Natural killer cell (primary cell): ENCODE measurements around the gene SOWAHA. TPM values are rescaled to one million over a fixed set of nuclear protein-coding genes. Genes with fewer than 3 reads are reported as not detected.
A peak's percentile ranks its signal among the peaks of the same experiment; 100 is the strongest.

Source experiments
- ATAC-seq, 3 donors: fragments of 150-1000 bp in 2 of 3; fragments of 200-7000 bp in 1 of 3; cut with Tn5 transposase; 1 replicate in 1 of 3; 2 replicates in 2 of 3; pipeline ENCODE4 v1.10.0; 2021; ENCODE audit warnings: mild to moderate bottlenecking in 2 of 3, moderate library complexity in 2 of 3
- DNase-seq, 2 donors: peaks; one replicate each; pipeline versions ENCODE4 v3.0.0 to v3.0.0-alpha.2; 2013 to 2021; ENCODE audit warnings: mixed read lengths in 1 of 2
- H3K27ac ChIP-seq: one replicate; pipeline ENCODE4 v1.5.1; 2013; ENCODE audit warnings: mild to moderate bottlenecking, low read length
- H3K27me3 ChIP-seq: one replicate; pipeline ENCODE4 v1.6.1; 2013; ENCODE audit warnings: low read length; ENCODE audit not compliant: control insufficient read depth, insufficient read depth
- H3K36me3 ChIP-seq: one replicate; pipeline ENCODE4 v1.6.1; 2013; ENCODE audit warnings: low read length; ENCODE audit not compliant: control insufficient read depth, insufficient read depth
- H3K4me1 ChIP-seq: one replicate; pipeline ENCODE4 v1.6.1; 2013; ENCODE audit warnings: low read length; ENCODE audit not compliant: control insufficient read depth, insufficient read depth
- H3K4me3 ChIP-seq: one replicate; pipeline ENCODE4 v1.5.1; 2013; ENCODE audit warnings: low read length
- H3K9me3 ChIP-seq: one replicate; pipeline ENCODE4 v1.6.1; 2013; ENCODE audit warnings: low read length; ENCODE audit not compliant: control insufficient read depth, insufficient read depth
- H3K27ac Mint-ChIP-seq, 2 donors: one replicate each; pipeline ENCODE4 v1.8.0; 2022; ENCODE audit warnings: mild to moderate bottlenecking in 2 of 2, mixed read lengths in 2 of 2, moderate library complexity in 1 of 2
- H3K27me3 Mint-ChIP-seq, 2 donors: one replicate each; pipeline ENCODE4 v1.8.0; 2022; ENCODE audit warnings: low read depth in 2 of 2, mixed read lengths in 2 of 2
- H3K36me3 Mint-ChIP-seq: one replicate; pipeline ENCODE4 v1.8.0; 2022; ENCODE audit warnings: mixed read lengths
- H3K4me1 Mint-ChIP-seq, 2 donors: one replicate each; pipeline ENCODE4 v1.8.0; 2022; ENCODE audit warnings: mixed read lengths in 2 of 2
- H3K4me3 Mint-ChIP-seq: one replicate; pipeline ENCODE4 v1.8.0; 2022; ENCODE audit warnings: mild to moderate bottlenecking, moderate library complexity, mixed read lengths
- H3K9me3 Mint-ChIP-seq, 2 donors: one replicate each; pipeline ENCODE4 v1.8.0; 2022; ENCODE audit warnings: mixed read lengths in 2 of 2
- WGBS: methylation state at CpG from one replicate; pipeline ENCODE4 v1.1.7; 2013; ENCODE audit warnings: missing lambda C conversion rate; ENCODE audit not compliant: insufficient coverage; 5-methylcytosine and 5-hydroxymethylcytosine counted together
- intact Hi-C: fragments of 100-400 bp; cut with micrococcal nuclease; formaldehyde crosslinking; loops from one replicate; pipeline ENCODE4 v1.14.2; 2022
- total RNA-seq, 4 donors: library from RNA; stranded (reverse); fragments of 120-200 nt in 1 of 4; gene quantifications; one replicate each; pipeline versions ENCODE4 v1.2.3 to v1.2.4, GENCODE V29; 2013 to 2022
- TF ChIP-seq, protein P1 (sequence below): fragments of 200-600 bp; IDR thresholded peaks from one replicate; pipeline ENCODE4 v1.8.0; 2022; ENCODE audit warnings: antibody characterized with exemption

The SOWAHA gene
- total RNA-seq, 3 donors from 2014 or later (not counting 1 experiment from before 2014, with no cell fraction given), result not detected

DNA sequence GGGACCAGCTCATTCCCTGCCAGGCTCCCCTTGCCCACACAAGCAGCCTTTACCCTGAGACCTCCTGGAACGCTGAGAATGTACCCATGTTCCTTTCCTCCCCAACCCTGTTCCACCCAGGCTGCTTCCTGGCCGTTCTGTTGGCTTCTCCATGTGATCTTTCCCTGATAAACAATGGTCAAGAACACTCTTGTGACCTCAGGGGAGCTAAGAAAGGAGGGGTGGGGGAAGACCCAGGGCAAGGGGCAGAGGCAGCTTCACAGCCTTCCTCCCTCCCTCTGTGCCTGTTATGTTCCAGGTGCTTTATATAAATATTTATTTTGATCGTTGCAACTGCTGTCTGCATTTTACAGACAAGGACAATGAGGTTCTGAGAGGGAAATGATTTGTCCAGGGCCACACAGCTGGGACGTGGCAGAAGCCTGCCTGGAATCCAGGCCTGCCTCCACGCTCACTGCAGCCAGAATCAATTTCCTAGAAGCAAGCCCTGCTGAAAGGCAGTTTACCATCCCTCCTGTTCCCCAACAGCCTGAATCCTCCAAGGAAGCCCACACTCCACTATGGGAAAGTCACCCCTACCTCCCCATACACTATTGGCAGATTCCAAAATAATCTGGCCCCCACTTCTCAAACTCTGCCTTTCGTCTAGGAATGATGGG lies 13.5 kb downstream of the SOWAHA start:
- TF ChIP-seq, protein P1, sequence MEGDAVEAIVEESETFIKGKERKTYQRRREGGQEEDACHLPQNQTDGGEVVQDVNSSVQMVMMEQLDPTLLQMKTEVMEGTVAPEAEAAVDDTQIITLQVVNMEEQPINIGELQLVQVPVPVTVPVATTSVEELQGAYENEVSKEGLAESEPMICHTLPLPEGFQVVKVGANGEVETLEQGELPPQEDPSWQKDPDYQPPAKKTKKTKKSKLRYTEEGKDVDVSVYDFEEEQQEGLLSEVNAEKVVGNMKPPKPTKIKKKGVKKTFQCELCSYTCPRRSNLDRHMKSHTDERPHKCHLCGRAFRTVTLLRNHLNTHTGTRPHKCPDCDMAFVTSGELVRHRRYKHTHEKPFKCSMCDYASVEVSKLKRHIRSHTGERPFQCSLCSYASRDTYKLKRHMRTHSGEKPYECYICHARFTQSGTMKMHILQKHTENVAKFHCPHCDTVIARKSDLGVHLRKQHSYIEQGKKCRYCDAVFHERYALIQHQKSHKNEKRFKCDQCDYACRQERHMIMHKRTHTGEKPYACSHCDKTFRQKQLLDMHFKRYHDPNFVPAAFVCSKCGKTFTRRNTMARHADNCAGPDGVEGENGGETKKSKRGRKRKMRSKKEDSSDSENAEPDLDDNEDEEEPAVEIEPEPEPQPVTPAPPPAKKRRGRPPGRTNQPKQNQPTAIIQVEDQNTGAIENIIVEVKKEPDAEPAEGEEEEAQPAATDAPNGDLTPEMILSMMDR, result no peak

DNA sequence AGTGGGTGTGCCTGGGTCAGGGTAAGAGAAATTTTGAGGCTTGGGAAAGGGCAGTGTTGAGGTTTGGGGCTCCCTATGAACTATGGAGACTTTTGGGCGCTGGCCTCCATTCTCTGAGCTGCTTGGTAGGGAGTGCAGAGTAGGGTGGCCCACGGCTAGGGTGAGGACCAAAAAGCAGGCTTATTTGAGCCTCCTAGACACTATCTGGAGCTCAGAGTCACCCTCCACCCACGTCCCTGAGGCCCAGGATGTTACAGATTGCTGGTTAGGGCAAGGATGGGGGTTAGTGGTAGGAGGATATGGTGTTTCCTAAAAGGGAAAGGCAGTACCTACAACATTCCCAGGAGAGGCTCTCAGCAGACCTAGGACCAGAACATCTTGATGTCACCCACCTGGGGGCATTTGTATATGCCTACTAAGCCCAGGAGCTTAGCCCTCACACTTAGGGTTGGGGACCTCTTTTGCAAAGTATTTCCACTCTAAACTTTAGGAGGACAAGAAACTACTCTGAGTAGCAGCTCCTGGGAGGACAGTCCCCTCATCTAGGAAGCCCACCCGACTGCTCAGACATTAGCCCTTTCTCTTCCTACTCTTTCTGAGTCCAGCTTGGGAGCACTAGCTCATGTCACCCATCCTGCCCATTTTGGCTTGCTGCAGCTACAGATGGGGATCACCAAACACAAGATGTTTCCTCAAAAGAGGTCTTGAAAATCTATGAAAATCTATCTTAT lies 15.0 kb downstream of the SOWAHA start:
- Histone ChIP-seq H3K27me3 (peaks cover 35% of the 10 kb centered on the region), H3K4me3 (no peak overlapping the region), H3K36me3 (no peaks in the 10 kb centered on the region), H3K4me1 (peaks cover 18% of the 10 kb centered on the region), H3K9me3 (no peaks in the 10 kb centered on the region), H3K27ac (no peak overlapping the region)
- intact Hi-C loops, result no loop called here
- H3K36me3 Mint-ChIP-seq, result no peaks in the 10 kb centered on the region
- DNase-seq (peak in 1 of 2 donors; percentile 6), ATAC-seq (no peak)
- H3K4me1 Mint-ChIP-seq, result peaks cover 6 to 19% of the 10 kb centered on the region in 2 donors
- no peak overlapping the region for H3K27ac Mint-ChIP-seq
- H3K27me3 Mint-ChIP-seq, result peaks cover 36 to 58% of the 10 kb centered on the region in 2 donors
- TF ChIP-seq, protein P1, result no peak
- H3K9me3 Mint-ChIP-seq, result no peaks in the 10 kb centered on the region
- peak overlapping the region; percentile 1 for H3K4me3 Mint-ChIP-seq
- 92% methylated on average over 3 of the region's 4 CpGs for WGBS

More for the DNA sequence above, 13.5 kb downstream of the SOWAHA start:
- no peaks in the 10 kb centered on the region for H3K36me3 Mint-ChIP-seq
- H3K4me1 Mint-ChIP-seq, result peaks cover 6 to 19% of the 10 kb centered on the region in 2 donors
- 86% methylated on average over 6 of the region's 6 CpGs for WGBS
- no peak overlapping the region for H3K4me3 Mint-ChIP-seq
- DNase-seq, result no peak
- intact Hi-C loops, result no loop called here
- Histone ChIP-seq H3K36me3 (no peaks in the 10 kb centered on the region), H3K27ac (no peak overlapping the region), H3K4me1 (peaks cover 18% of the 10 kb centered on the region), H3K27me3 (peaks cover 37% of the 10 kb centered on the region), H3K4me3 (no peak overlapping the region), H3K9me3 (no peaks in the 10 kb centered on the region)
- H3K27ac Mint-ChIP-seq, result no peak overlapping the region
- no peaks in the 10 kb centered on the region for H3K9me3 Mint-ChIP-seq
- ATAC-seq, result no peak
- H3K27me3 Mint-ChIP-seq, result peaks cover 35 to 63% of the 10 kb centered on the region in 2 donors

DNA sequence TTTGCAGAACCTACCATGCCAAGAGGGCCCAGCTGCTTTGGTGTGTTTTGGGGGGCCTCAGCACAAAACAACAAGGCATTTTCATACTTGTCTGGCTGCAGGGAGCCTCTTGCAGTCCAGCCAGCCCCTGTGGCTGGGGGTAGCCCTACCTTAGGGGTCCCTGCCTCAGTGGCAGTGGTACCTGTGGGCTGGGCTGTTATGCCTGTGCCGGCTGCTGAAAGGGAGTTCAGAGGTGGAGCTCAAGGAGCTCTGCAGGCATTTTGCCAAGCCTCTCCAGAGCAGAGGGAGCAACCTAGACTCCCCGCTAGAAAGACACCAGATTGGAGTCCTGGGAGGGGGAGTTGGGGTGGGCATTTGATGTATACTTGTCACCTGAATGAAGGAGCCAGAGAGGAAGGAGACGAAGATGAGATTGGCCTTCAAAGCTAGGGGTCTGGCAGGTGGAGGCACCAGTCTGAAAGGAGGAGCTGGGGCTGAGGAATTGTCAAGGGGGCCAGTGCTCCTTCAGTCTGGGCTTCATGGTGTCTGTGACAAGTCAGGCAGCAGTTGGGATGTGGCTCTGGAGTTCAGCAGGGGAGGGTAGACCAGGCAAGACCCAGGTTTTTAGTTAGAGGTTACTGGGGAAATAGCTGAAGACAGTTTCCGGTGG lies 15.9 kb downstream of the SOWAHA start:
- H3K9me3 Mint-ChIP-seq, result no peaks in the 10 kb centered on the region
- peak in 1 of 2 donors; percentile 5 for DNase-seq
- no peak for ATAC-seq
- H3K4me1 Mint-ChIP-seq, result peaks cover 6 to 19% of the 10 kb centered on the region in 2 donors
- TF ChIP-seq, protein P1, result no peak
- H3K4me3 Mint-ChIP-seq, result peak overlapping the region; percentile 79
- H3K27me3 ChIP-seq, result peaks cover 29% of the 10 kb centered on the region
- no peaks in the 10 kb centered on the region for H3K9me3 ChIP-seq
- peaks cover 36 to 52% of the 10 kb centered on the region in 2 donors for H3K27me3 Mint-ChIP-seq
- H3K36me3 ChIP-seq, result no peaks in the 10 kb centered on the region
- 77% methylated on average over 4 of the region's 4 CpGs for WGBS
- no peak overlapping the region for H3K4me3 ChIP-seq
- H3K27ac Mint-ChIP-seq, result no peak overlapping the region
- H3K36me3 Mint-ChIP-seq, result no peaks in the 10 kb centered on the region
- no peak overlapping the region for H3K27ac ChIP-seq
- H3K4me1 ChIP-seq, result peaks cover 18% of the 10 kb centered on the region
- intact Hi-C loops, result no loop called here
